AG09319 (cell line): ENCODE measurements around the gene C1orf115.

ENCODE experiments used
- DNase-seq: peaks from one replicate; pipeline ENCODE4 v3.0.0-alpha.2; 2010; ENCODE audit warnings: low read depth; ENCODE audit errors: extremely low read depth
- CTCF ChIP-seq: IDR thresholded peaks from 2 replicates; pipeline ENCODE4 v1.5.1; 2011; ENCODE audit warnings: low read depth, mild to moderate bottlenecking, inconsistent platforms, low read length, moderate library complexity

The C1orf115 gene

GRCh38 chr1:220701974-220702373 lies 11.8 kb downstream of the C1orf115 start:
- TF ChIP-seq CTCF = no peak
- no peak for DNase-seq

GRCh38 chr1:220702733-220703270 lies 12.6 kb downstream of the C1orf115 start:
- TF ChIP-seq CTCF = no peak
- DNase-seq = no peak

GRCh38 chr1:220703305-220703704 lies 13.1 kb downstream of the C1orf115 start:
- no peak for DNase-seq
- TF ChIP-seq CTCF = no peak

GRCh38 chr1:220705782-220706181 lies 15.6 kb downstream of the C1orf115 start:
- no peak for TF ChIP-seq CTCF

GRCh38 chr1:220706480-220706879 lies 16.3 kb downstream of the C1orf115 start:
- TF ChIP-seq CTCF = no peak
- no peak for DNase-seq

More at GRCh38 chr1:220705782-220706181, 15.6 kb downstream of the C1orf115 start:
- no peak for DNase-seq

GRCh38 chr1:220707160-220707559 lies 17.0 kb downstream of the C1orf115 start:
- TF ChIP-seq CTCF = no peak
- no peak for DNase-seq

GRCh38 chr1:220708244-220708643 lies 18.1 kb downstream of the C1orf115 start:
- DNase-seq = no peak
- TF ChIP-seq CTCF = no peak
